Keratinocyte (primary cell): ENCODE measurements around the gene USH2A.

Source experiments
- CTCF ChIP-seq, 3 experiments: IDR thresholded peaks in 1 of 3; conservative IDR thresholded peaks in 1 of 3; optimal IDR thresholded peaks in 1 of 3; 2 replicates in 2 of 3; 3 replicates in 1 of 3; pipeline versions ENCODE3 to v1.5.1; 2011; ENCODE audit warnings: low read length in 3 of 3, mild to moderate bottlenecking in 3 of 3, moderate library complexity in 2 of 3, control low read depth in 1 of 3, inconsistent platforms in 1 of 3; ENCODE audit not compliant: insufficient read depth in 2 of 3; ENCODE audit errors: extremely low read depth in 1 of 3
- EZH2 ChIP-seq: IDR thresholded peaks from one replicate; pipeline ENCODE4 v1.6.1; 2012; ENCODE audit warnings: inconsistent platforms, mild to moderate bottlenecking, low read length, moderate library complexity

GRCh38 chr1:215776336-215776735 lies 646.9 kb downstream of the USH2A start:
- TF ChIP-seq CTCF (optimal IDR thresholded peaks at IDR 0.05 in 1 of 3, IDR thresholded peaks at IDR 0.05 in 1 of 3, conservative IDR thresholded peaks at IDR 0.05 in 1 of 3; ENCODE audit: extremely low read depth in 1 of 3, insufficient read depth in 2 of 3, low read length in 3 of 3), result no peak
- TF ChIP-seq EZH2, result no peak
